Activated CD8-positive, alpha-beta memory T cell treated with anti-CD3 and anti-CD28 coated beads for 48 hours (primary cell): ENCODE data around the gene DBNL.

Source experiments
- DNase-seq, 3 experiments: peaks; one replicate each; pipeline ENCODE4 v3.0.0-alpha.2; 2020; ENCODE audit warnings: low read depth in 2 of 3, low spot score in 2 of 3

Gene DBNL

DNA sequence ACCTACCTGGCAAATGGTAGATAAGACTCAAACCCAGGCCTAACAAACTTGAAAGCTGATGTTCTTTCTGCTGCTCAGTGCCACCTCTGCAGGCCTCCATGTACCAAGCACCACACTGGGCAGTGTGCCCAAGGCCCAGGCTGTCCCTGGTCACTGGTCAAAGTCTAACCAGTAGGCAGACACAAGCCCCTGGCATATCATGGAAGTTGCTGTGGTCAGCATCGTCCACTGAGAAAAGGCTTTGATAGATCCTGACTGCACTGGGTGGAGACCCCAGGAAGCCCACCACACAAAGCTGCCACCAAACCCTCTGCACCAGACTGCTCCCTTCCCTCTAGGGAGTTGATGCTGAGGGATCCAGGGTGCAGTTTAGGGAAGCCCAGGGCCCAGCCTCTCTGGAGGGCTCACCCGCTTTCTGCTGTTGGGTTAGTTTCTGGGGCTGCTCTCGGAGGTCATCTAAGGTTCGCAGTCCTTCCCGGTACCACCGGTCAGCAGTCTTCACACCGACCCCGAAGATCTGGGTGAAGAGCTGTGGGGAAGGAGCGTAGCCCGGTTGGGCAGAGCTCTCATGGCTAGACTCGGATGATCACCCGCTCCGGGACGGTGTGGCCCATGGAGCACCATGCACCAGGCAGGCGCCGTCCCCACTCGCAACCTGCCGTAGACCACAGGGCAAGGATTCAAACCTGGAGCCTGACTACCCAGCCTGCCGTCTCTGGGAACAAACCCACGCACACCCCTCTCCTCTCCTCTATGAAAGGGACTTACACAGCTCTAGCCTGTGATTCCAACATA is 31.8 kb downstream of the DBNL start:
- DNase-seq: no peak

- DNase-seq: no peak
These were observed 32.6 kb downstream of the DBNL start for GRCh38 chr7:44077061-44077460.

- no peak for DNase-seq
These were observed 33.2 kb downstream of the DBNL start for GRCh38 chr7:44077681-44078091.

DNA sequence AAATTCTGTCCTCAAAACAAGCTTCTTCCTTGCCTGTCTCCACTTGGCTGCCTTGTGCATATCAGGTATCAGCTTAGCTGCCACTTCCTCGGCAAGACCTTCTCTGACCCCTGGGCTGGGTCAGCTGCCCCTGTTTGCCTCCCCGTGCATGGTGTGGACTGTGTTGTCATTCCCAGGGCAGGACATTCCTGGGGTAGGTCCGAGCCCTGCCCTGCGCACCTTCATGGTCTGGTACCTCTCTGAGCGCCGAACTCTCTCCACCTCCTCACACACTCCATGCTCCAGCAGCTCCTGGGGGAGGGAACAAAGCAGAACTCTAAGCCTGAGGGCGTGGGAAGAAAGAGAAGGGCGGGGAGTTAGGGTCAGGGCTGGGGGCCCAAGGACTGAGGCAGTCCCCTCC is 34.0 kb downstream of the DBNL start:
- no peak for DNase-seq

- no peak for DNase-seq
These were observed 35.0 kb downstream of the DBNL start for GRCh38 chr7:44079331-44080021.

DNA sequence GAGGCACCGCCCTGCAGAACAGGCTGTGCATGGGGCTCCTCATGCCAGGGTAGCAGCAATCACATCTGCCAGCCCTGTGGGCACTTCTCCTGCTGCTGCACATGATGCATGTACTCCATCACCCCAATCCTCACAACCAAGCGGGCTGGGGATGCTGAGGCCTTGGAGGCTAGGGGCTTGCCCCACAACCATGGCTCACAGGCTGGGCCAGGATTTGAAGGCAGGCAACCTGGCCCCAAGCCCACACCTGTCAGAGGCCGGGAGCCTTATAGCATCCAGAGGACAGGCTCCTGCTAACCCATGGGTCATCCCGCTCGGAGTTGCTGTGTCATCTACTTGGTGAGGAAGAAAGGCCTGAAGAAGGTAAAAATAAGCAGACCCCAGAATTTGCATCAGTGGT is 35.6 kb downstream of the DBNL start:
- no peak for DNase-seq

DNA sequence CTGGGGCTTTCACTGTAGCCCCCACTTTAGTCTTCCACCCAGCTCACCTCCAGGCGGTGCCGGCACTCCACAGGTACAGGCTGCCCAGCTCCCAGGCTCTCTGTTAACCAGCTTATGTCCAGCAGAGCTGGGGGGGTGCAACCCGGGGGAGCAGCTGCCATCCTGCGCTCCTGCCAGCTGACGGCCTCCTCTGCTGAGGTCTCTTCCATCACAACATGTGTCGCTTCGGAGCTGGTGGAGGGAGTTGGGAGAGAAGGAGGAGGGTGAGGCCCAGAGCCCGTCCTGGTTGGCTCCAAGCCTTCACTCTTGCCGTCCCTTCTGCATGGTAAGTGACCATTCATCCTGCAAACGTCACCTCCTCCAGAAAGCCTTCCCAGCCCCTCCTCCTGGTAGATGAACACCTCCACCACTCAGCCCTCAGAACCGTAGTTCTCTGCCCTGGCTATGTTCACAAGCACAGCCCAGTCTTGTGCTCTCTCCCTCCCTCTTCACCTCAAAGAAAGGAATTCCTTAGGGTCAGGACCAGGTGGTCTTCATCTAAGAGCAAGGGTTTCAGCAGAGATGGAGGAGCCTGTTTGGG is 36.3 kb downstream of the DBNL start:
- no peak for DNase-seq

DNA sequence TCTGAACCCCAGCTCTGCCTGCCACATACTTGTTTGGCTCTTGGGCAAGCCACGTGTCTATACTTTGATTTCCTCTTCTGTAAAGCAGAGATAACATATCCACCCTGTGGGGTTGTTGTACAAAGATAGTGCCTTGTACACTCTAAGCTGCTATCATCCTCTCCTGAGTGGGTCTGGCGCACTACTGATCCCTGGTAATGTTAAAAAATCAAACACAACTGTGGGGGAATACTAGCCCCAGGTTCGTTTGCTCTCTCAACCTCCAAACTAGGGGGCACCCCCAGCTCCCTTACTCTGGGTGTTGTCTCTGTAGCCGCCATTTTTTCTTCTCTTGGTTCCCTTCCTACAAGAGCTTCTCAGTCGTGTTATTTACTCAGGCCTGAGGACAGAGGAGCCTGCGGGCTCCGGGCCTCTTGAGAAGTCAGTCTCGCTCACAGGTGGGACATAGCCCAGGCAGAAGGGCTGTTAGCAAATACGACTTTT is 36.8 kb downstream of the DBNL start:
- no peak for DNase-seq

- peak; percentile 80 to 97 (median 87) for DNase-seq
These were observed 38.2 kb downstream of the DBNL start for GRCh38 chr7:44082541-44083207.

- no peak for DNase-seq
These were observed 39.3 kb downstream of the DBNL start for GRCh38 chr7:44083796-44084195.

DNA sequence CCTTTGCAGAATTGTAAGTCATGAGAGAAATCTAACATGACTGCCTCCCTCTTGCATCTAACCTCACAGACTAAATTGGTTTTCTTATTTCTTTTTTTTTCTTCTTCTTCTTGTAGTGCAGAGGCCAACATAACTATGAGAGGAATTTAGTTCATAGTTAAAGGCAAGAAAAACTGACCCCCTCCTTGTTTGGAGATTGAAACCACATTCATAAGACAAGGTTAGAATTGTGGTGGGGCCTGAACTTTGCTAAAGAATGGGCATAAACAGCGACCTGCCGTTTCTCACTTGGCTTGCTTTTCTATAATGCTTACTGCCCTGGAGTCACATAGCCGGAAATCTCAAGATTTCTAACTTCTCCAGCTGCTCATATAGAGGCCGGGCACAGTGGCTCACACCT is 40.2 kb downstream of the DBNL start:
- no peak for DNase-seq

GRCh38 chr7:44085546-44085945 is 41.0 kb downstream of the DBNL start:
- no peak for DNase-seq

DNA sequence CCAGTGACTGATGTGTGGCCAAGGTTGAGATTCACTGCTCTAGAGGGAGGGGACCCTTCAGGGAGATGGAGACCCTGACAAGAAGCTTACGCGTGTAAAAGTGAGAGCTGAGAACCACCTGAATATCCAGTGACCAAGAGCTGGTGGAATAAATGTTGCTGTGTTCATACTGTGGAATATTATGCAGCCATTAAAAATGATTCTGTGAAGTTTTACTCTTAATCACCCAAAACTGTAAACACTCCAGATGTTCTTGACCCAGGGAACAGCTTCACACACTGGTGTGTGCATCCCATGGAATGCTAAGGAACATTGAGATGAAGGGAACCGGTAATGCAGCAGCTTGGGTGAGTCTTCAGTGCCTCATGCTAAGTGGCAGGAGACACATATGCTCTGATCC is 42.1 kb downstream of the DBNL start:
- DNase-seq: no peak

GRCh38 chr7:44087911-44088838 is 43.7 kb downstream of the DBNL start:
- no peak for DNase-seq

DNA sequence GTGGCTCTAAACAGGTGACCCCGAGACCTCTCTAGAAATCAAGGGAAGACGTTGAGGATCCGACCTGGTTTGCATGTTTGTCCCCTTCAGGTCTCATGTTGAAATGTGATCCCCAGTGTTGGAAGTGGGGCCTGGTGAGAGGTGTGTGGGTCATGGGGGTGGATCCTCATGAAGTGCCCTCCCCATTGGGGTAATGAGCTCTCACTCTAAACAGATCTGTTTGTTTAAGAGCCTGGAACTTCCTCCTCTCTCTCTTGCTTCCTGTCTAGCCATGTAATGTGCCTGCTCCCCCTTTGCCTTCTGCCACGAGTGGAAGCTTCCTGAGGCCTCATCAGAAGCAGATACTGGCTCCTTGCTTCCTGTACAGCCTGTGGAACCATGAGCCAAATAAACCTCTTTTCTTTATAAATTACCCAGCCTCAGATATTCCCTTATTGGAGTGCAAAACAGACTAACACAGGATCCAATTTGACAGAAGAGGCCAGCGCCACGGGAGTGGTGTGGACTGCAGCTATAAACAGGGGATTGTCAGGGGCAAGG is 48.7 kb downstream of the DBNL start:
- DNase-seq: no peak

DNA sequence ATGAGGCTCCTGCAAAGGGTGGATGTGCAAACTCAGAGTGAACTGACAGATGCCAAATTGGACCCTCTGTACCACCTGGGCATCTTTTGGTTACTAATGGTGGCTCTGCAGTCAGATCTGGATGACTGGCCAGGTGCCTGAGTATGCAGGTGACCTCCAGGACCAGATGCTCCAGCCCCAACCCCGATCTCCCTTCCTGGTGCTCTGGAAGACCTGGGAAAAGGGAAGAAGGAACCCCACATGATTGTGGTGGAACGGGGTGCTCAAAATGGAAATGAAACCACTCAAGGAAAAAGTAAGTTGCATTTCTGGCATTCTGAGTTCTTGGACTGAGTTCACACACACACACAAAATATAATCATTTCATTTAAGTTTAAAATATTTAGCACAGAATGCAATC is 49.9 kb downstream of the DBNL start:
- no peak for DNase-seq

GRCh38 chr7:44094883-44095592 is 50.5 kb downstream of the DBNL start:
- no peak for DNase-seq

DNA sequence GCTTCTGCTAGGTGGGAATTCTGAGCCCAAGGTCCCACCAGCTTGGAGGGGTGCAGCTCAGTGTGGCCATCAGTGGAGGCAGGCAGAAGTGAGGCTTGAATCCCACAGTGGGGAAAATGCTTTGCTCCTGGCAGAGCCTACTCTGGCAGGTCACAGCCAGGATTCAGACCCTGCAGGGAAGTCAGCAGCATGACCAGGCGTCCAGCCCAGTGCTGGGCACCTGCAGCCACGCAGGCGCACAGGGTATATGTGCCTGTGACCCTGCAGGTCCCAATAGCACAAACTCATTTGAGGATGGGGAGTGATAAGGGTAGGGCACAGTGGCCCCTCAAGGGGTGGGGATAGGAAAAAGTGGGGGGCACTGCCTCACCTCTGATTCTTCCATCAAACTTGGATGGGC is 51.3 kb downstream of the DBNL start:
- DNase-seq: no peak

GRCh38 chr7:44096326-44096881 is 51.9 kb downstream of the DBNL start:
- no peak for DNase-seq
